SH-SY5Y (cell line): ENCODE results near the gene C1orf210.

ENCODE experiments used
- GATA2 ChIP-seq: IDR thresholded peaks from 2 replicates; pipeline ENCODE4 v1.6.1; 2011; ENCODE audit warnings: mild to moderate bottlenecking, low read depth, low read length
- GATA3 ChIP-seq: IDR thresholded peaks from 2 replicates; pipeline ENCODE4 v1.6.1; 2011; ENCODE audit warnings: low read depth, mild to moderate bottlenecking, low read length, moderate library complexity

- no peak for TF ChIP-seq GATA2
- no peak for TF ChIP-seq GATA3
Observed at GRCh38 chr1:43251024-43251423, 34.4 kb downstream of the C1orf210 start.
